ENCODE results near the gene GOLGA8T.
"Not testable (repeated sequence)": the region's sequence is repeated elsewhere in the genome, so short reads cannot be mapped to it uniquely, and the experiment has no call there.

Gene GOLGA8T

GRCh38 chr15:30191639-30192038, 56.8 kb downstream of the GOLGA8T start:
- DNase-seq: not testable (repeated sequence)

GRCh38 chr15:30192119-30192745, 57.4 kb downstream of the GOLGA8T start:
- not testable (repeated sequence) for DNase-seq

GRCh38 chr15:30192892-30193291, 58.0 kb downstream of the GOLGA8T start:
- DNase-seq: not testable (repeated sequence)

Measured in midbrain (tissue), 1 donor.